AG09319 (cell line): Measurements from ENCODE around the gene SETMAR.

Source experiments
- DNase-seq: peaks from one replicate; pipeline ENCODE4 v3.0.0-alpha.2; 2010; ENCODE audit warnings: low read depth; ENCODE audit errors: extremely low read depth
- TF ChIP-seq, protein P1 (sequence below): IDR thresholded peaks from 2 replicates; pipeline ENCODE4 v1.5.1; 2011; ENCODE audit warnings: low read depth, mild to moderate bottlenecking, inconsistent platforms, low read length, moderate library complexity

Gene SETMAR

GRCh38 chr3:4356220-4356540, 53.0 kb downstream of the SETMAR start:
- no peak for DNase-seq
- TF ChIP-seq, protein P1, sequence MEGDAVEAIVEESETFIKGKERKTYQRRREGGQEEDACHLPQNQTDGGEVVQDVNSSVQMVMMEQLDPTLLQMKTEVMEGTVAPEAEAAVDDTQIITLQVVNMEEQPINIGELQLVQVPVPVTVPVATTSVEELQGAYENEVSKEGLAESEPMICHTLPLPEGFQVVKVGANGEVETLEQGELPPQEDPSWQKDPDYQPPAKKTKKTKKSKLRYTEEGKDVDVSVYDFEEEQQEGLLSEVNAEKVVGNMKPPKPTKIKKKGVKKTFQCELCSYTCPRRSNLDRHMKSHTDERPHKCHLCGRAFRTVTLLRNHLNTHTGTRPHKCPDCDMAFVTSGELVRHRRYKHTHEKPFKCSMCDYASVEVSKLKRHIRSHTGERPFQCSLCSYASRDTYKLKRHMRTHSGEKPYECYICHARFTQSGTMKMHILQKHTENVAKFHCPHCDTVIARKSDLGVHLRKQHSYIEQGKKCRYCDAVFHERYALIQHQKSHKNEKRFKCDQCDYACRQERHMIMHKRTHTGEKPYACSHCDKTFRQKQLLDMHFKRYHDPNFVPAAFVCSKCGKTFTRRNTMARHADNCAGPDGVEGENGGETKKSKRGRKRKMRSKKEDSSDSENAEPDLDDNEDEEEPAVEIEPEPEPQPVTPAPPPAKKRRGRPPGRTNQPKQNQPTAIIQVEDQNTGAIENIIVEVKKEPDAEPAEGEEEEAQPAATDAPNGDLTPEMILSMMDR: no peak

GRCh38 chr3:4356546-4357410, 53.6 kb downstream of the SETMAR start:
- TF ChIP-seq, protein P1: no peak
- DNase-seq: no peak

GRCh38 chr3:4358273-4358672, 55.1 kb downstream of the SETMAR start:
- TF ChIP-seq, protein P1: no peak
- no peak for DNase-seq

DNA sequence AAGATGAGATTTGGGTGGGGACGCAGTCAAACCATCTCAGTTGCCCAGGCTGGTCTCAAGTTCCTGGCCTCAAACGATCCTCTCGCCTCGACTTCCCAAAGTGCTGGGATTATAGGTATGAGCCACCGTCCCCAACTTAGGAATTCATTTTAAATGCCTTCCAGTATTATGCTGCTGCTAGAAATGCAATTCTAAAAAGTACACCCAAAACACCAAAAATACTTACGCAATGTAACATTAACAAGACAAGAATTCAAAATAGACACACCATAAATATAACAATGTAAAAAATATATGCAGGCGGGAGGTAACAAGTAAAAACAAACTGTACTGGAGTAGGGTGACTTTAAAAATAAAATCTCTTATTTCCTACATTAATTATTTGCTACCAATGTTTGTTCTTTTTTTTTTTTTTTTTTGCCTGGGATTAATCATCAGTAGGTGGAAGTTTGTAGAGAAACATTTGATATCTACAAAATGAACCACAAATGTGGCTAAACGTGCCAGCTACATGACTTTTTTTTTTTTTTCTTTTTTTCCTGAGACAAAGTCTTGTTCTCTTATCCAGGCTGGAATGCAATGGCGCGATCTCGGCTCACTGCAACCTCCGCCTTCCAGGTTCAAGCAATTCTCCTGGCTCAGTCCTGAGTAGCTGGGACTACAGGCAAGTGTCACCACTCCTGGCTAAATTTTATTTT, 56.8 kb downstream of the SETMAR start:
- DNase-seq: no peak
- TF ChIP-seq, protein P1: no peak

GRCh38 chr3:4360817-4361216, 57.6 kb downstream of the SETMAR start:
- no peak for DNase-seq
- TF ChIP-seq, protein P1: no peak

DNA sequence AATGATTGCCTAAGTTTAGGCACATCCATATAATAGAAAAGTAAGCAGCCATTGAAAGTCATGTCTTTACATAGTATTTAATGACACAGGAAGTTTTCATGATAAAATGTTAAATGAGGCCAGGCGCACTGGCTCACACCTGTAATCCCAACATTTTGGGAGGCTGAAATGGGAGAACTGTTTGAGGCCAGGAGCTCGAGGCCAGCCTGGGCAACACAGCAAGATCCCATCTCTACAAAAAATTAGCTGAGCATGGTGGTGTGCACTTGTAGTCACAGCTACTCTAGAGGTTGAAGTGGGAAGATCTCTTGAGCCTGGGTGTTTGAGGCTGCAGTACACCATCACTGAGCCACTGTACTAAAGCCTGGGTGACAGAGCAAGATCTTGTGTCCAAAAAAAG, 59.4 kb downstream of the SETMAR start:
- DNase-seq: no peak
- TF ChIP-seq, protein P1: no peak
